Measurements from ENCODE around the gene TMTC1. TPM values are rescaled to one million over a fixed set of nuclear protein-coding genes. Genes with fewer than 3 reads are reported as not detected.

The TMTC1 gene
- total and polyA plus RNA-seq, 2 experiments from 2014 or later = 4.8 to 24.3 TPM

GRCh38 chr12:29530436-29530835, 253.3 kb downstream of the TMTC1 start:
- Histone ChIP-seq H3K27me3 (ENCODE audit: insufficient read depth) (no peaks in the 10 kb centered on the region), H3K4me1 (ENCODE audit: insufficient read depth) (no peaks in the 10 kb centered on the region), H3K36me3 (ENCODE audit: insufficient read depth) (no peaks in the 10 kb centered on the region), H2AFZ (no peak overlapping the region), H3K79me2 (replicated peaks; ENCODE audit: insufficient read depth) (no peaks in the 10 kb centered on the region), H3K9me2 (ENCODE audit: insufficient read depth) (no peaks in the 10 kb centered on the region), H3K4me3 (no peak overlapping the region), H4K20me1 (replicated peaks; ENCODE audit: insufficient read depth) (no peaks in the 10 kb centered on the region), H3K4me2 (no peak overlapping the region), H3K27ac (ENCODE audit: low read depth) (no peak overlapping the region), H3F3A (replicated peaks; ENCODE audit: low read depth) (no peaks in the 10 kb centered on the region)
- Mint-ChIP-seq H3K9me3 (no peaks in the 10 kb centered on the region), H3K36me3 (ENCODE audit: low read depth) (no peaks in the 10 kb centered on the region), H3K27ac (no peak overlapping the region; the same call in 1 of the 2 replicates), H3K4me1 (no peaks in the 10 kb centered on the region; the same call in none of the 3 replicates), H3K27me3 (ENCODE audit: insufficient read depth, low read depth, poor library complexity) (peaks cover 4% of the 10 kb centered on the region), H3K4me3 (no peak overlapping the region)
- DNase-seq (ENCODE audit: low spot score) (no peak), ATAC-seq (no peak)
- TF ChIP-seq REST (IDR thresholded peaks at IDR 0.05; ENCODE audit: unreplicated experiment) (no peak), POLR2AphosphoS5 (IDR thresholded peaks at IDR 0.05; ENCODE audit: low read depth) (no peak), ZNF114 (CRISPR knock-in tag; IDR thresholded peaks at IDR 0.05) (no peak), NANOG (IDR thresholded peaks at IDR 0.05; ENCODE audit: borderline replicate concordance) (no peak), ZNF331 (CRISPR knock-in tag; IDR thresholded peaks at IDR 0.05; ENCODE audit: low read depth) (no peak), ZNF462 (CRISPR knock-in tag; IDR thresholded peaks at IDR 0.05) (no peak), STAT1 (IDR thresholded peaks at IDR 0.05; ENCODE audit: unreplicated experiment) (no peak), EZH2 (IDR thresholded peaks at IDR 0.05; ENCODE audit: low read depth, unreplicated experiment) (no peak), JUNB (IDR thresholded peaks at IDR 0.05; ENCODE audit: unreplicated experiment) (no peak), ETS1 (IDR thresholded peaks at IDR 0.05) (no peak), EZH2phosphoT487 (IDR thresholded peaks at IDR 0.05; ENCODE audit: unreplicated experiment) (no peak), CREB1 (CRISPR knock-in tag; IDR thresholded peaks at IDR 0.05; ENCODE audit: low read depth) (no peak)
- TF ChIP-seq, protein P1, sequence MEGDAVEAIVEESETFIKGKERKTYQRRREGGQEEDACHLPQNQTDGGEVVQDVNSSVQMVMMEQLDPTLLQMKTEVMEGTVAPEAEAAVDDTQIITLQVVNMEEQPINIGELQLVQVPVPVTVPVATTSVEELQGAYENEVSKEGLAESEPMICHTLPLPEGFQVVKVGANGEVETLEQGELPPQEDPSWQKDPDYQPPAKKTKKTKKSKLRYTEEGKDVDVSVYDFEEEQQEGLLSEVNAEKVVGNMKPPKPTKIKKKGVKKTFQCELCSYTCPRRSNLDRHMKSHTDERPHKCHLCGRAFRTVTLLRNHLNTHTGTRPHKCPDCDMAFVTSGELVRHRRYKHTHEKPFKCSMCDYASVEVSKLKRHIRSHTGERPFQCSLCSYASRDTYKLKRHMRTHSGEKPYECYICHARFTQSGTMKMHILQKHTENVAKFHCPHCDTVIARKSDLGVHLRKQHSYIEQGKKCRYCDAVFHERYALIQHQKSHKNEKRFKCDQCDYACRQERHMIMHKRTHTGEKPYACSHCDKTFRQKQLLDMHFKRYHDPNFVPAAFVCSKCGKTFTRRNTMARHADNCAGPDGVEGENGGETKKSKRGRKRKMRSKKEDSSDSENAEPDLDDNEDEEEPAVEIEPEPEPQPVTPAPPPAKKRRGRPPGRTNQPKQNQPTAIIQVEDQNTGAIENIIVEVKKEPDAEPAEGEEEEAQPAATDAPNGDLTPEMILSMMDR (conservative IDR thresholded peaks at IDR 0.05; ENCODE audit: low read depth in 2 of 2) = no peak
